ENCODE results near the gene PRIM2. TPM values are rescaled to one million over a fixed set of nuclear protein-coding genes. Genes with fewer than 3 reads are reported as not detected.
"Not testable (repeated sequence)": the region's sequence is repeated elsewhere in the genome, so short reads cannot be mapped to it uniquely, and the experiment has no call there.

The PRIM2 gene
- total RNA-seq, 2 experiments from 2014 or later: 29.3 to 32.9 TPM

- H3K4me3 Mint-ChIP-seq: no peak overlapping the region
- H3K36me3 Mint-ChIP-seq: peaks cover 6% of the 10 kb centered on the region
- peaks cover 8% of the 10 kb centered on the region for H3K27me3 Mint-ChIP-seq
- H3K27ac Mint-ChIP-seq: no peak overlapping the region
- no peaks in the 10 kb centered on the region for H3K9me3 Mint-ChIP-seq
- DNase-seq (no peak), ATAC-seq (ENCODE audit: low read depth) (no peak)
- peaks cover 9% of the 10 kb centered on the region for H3K4me1 Mint-ChIP-seq
- POLR2A ChIA-PET: no interaction called here
Measured at GRCh38 chr6:57313711-57314471, 3.5 kb upstream of the PRIM2 start.

GRCh38 chr6:57315111-57315510 lies 2.3 kb upstream of the PRIM2 start:
- Mint-ChIP-seq H3K4me3 (no peak overlapping the region), H3K4me1 (peaks cover 18% of the 10 kb centered on the region), H3K27ac (no peak overlapping the region), H3K27me3 (peaks cover 8% of the 10 kb centered on the region), H3K36me3 (peaks cover 18% of the 10 kb centered on the region), H3K9me3 (no peaks in the 10 kb centered on the region)
- POLR2A ChIA-PET: no interaction called here
- DNase-seq (no peak), ATAC-seq (ENCODE audit: low read depth) (no peak)

- POLR2A ChIA-PET: no interaction called here
Measured at GRCh38 chr6:57315851-57316250, 1.6 kb upstream of the PRIM2 start.

GRCh38 chr6:57316581-57317059 lies 810 bp upstream of the PRIM2 start:
- DNase-seq (peak; percentile 80), ATAC-seq (ENCODE audit: low read depth) (peak; percentile 87)
- Mint-ChIP-seq H3K4me3 (peak overlapping the region; percentile 99), H3K27me3 (peaks cover 8% of the 10 kb centered on the region), H3K9me3 (no peaks in the 10 kb centered on the region), H3K36me3 (peaks cover 31% of the 10 kb centered on the region), H3K4me1 (peaks cover 28% of the 10 kb centered on the region), H3K27ac (peak overlapping the region; percentile 95)
- POLR2A ChIA-PET: interaction anchor here (1.0 to 1.5 kb wide), 3 partner anchors 144 to 412 kb away, joined by 3 to 8 read pairs (median 3); partner anchors contain the start of genes BAG2 and KIAA1586

More at GRCh38 chr6:57315851-57316250, 1.6 kb upstream of the PRIM2 start:
- DNase-seq (no peak), ATAC-seq (ENCODE audit: low read depth) (no peak)
- peaks cover 23% of the 10 kb centered on the region for H3K4me1 Mint-ChIP-seq
- H3K36me3 Mint-ChIP-seq: peaks cover 26% of the 10 kb centered on the region
- H3K9me3 Mint-ChIP-seq: no peaks in the 10 kb centered on the region
- no peak overlapping the region for H3K27ac Mint-ChIP-seq
- H3K27me3 Mint-ChIP-seq: peaks cover 8% of the 10 kb centered on the region
- H3K4me3 Mint-ChIP-seq: no peak overlapping the region

- DNase-seq: no peak
Measured at GRCh38 chr6:57324538-57324937, 7.1 kb downstream of the PRIM2 start.

GRCh38 chr6:57327311-57327710 lies 9.9 kb downstream of the PRIM2 start:
- Mint-ChIP-seq H3K36me3 (peaks cover 70% of the 10 kb centered on the region), H3K9me3 (peaks cover 14% of the 10 kb centered on the region), H3K27ac (no peak overlapping the region), H3K4me3 (no peak overlapping the region), H3K27me3 (no peaks in the 10 kb centered on the region), H3K4me1 (peaks cover 12% of the 10 kb centered on the region)
- no peak for DNase-seq
- POLR2A ChIA-PET: no interaction called here
- ATAC-seq (ENCODE audit: low read depth): no peak

More at GRCh38 chr6:57324538-57324937, 7.1 kb downstream of the PRIM2 start:
- peaks cover 4% of the 10 kb centered on the region for H3K9me3 Mint-ChIP-seq
- ATAC-seq (ENCODE audit: low read depth): no peak
- no peak overlapping the region for H3K4me3 Mint-ChIP-seq
- no peaks in the 10 kb centered on the region for H3K27me3 Mint-ChIP-seq
- peaks cover 28% of the 10 kb centered on the region for H3K4me1 Mint-ChIP-seq
- POLR2A ChIA-PET: no interaction called here
- H3K27ac Mint-ChIP-seq: no peak overlapping the region
- peaks cover 70% of the 10 kb centered on the region for H3K36me3 Mint-ChIP-seq

- H3K27ac Mint-ChIP-seq: no peak overlapping the region
- peaks cover 14% of the 10 kb centered on the region for H3K9me3 Mint-ChIP-seq
- peaks cover 71% of the 10 kb centered on the region for H3K36me3 Mint-ChIP-seq
- H3K4me3 Mint-ChIP-seq: no peak overlapping the region
- ATAC-seq (ENCODE audit: low read depth) (no peak), DNase-seq (no peak)
- POLR2A ChIA-PET: no interaction called here
- no peaks in the 10 kb centered on the region for H3K27me3 Mint-ChIP-seq
- peaks cover 7% of the 10 kb centered on the region for H3K4me1 Mint-ChIP-seq
Measured at GRCh38 chr6:57328074-57328473, 10.6 kb downstream of the PRIM2 start.

- peaks cover 6% of the 10 kb centered on the region for H3K4me1 Mint-ChIP-seq
- H3K27me3 Mint-ChIP-seq: no peaks in the 10 kb centered on the region
- H3K4me3 Mint-ChIP-seq: no peak overlapping the region
- peaks cover 83% of the 10 kb centered on the region for H3K36me3 Mint-ChIP-seq
- ATAC-seq (ENCODE audit: low read depth) (no peak), DNase-seq (no peak)
- H3K9me3 Mint-ChIP-seq: peaks cover 23% of the 10 kb centered on the region
- POLR2A ChIA-PET: no interaction called here
- no peak overlapping the region for H3K27ac Mint-ChIP-seq
Measured at GRCh38 chr6:57329933-57330332, 12.5 kb downstream of the PRIM2 start.

GRCh38 chr6:57342148-57342669 lies 24.8 kb downstream of the PRIM2 start:
- no peaks in the 10 kb centered on the region for H3K27me3 Mint-ChIP-seq
- no peak overlapping the region for H3K27ac Mint-ChIP-seq
- H3K4me3 Mint-ChIP-seq: no peak overlapping the region
- peaks cover 32% of the 10 kb centered on the region for H3K36me3 Mint-ChIP-seq
- peaks cover 3% of the 10 kb centered on the region for H3K4me1 Mint-ChIP-seq
- ATAC-seq (ENCODE audit: low read depth) (no peak), DNase-seq (no peak)
- H3K9me3 Mint-ChIP-seq: peaks cover 3% of the 10 kb centered on the region
- POLR2A ChIA-PET: no interaction called here

- ATAC-seq (ENCODE audit: low read depth); H3K27me3 Mint-ChIP-seq; H3K4me1 Mint-ChIP-seq; H3K27ac Mint-ChIP-seq; POLR2A ChIA-PET; H3K4me3 Mint-ChIP-seq; H3K9me3 Mint-ChIP-seq; DNase-seq: not testable (repeated sequence)
- H3K36me3 Mint-ChIP-seq: peaks cover 31% of the 10 kb centered on the region
Measured at GRCh38 chr6:57343342-57343741, 25.9 kb downstream of the PRIM2 start.

- H3K36me3 Mint-ChIP-seq: peaks cover 49% of the 10 kb centered on the region
- peaks cover 11% of the 10 kb centered on the region for H3K4me1 Mint-ChIP-seq
- ATAC-seq (ENCODE audit: low read depth); H3K27me3 Mint-ChIP-seq; H3K4me3 Mint-ChIP-seq; DNase-seq; H3K27ac Mint-ChIP-seq; H3K9me3 Mint-ChIP-seq; POLR2A ChIA-PET: not testable (repeated sequence)
Measured at GRCh38 chr6:57346715-57347114, 29.3 kb downstream of the PRIM2 start.

- ATAC-seq (ENCODE audit: low read depth); POLR2A ChIA-PET; H3K27me3 Mint-ChIP-seq; H3K9me3 Mint-ChIP-seq; H3K4me3 Mint-ChIP-seq; DNase-seq; H3K27ac Mint-ChIP-seq: not testable (repeated sequence)
- Mint-ChIP-seq H3K36me3 (peaks cover 45% of the 10 kb centered on the region), H3K4me1 (peaks cover 11% of the 10 kb centered on the region)
Measured at GRCh38 chr6:57347597-57347996, 30.2 kb downstream of the PRIM2 start.

- DNase-seq; POLR2A ChIA-PET; H3K27me3 Mint-ChIP-seq; ATAC-seq (ENCODE audit: low read depth); H3K4me3 Mint-ChIP-seq; H3K27ac Mint-ChIP-seq; H3K9me3 Mint-ChIP-seq: not testable (repeated sequence)
- peaks cover 11% of the 10 kb centered on the region for H3K4me1 Mint-ChIP-seq
- peaks cover 41% of the 10 kb centered on the region for H3K36me3 Mint-ChIP-seq
Measured at GRCh38 chr6:57350443-57350842, 33.0 kb downstream of the PRIM2 start.

- POLR2A ChIA-PET; H3K9me3 Mint-ChIP-seq; H3K4me3 Mint-ChIP-seq; DNase-seq; H3K27me3 Mint-ChIP-seq; H3K27ac Mint-ChIP-seq; ATAC-seq (ENCODE audit: low read depth): not testable (repeated sequence)
- H3K36me3 Mint-ChIP-seq: peaks cover 36% of the 10 kb centered on the region
- peaks cover 12% of the 10 kb centered on the region for H3K4me1 Mint-ChIP-seq
Measured at GRCh38 chr6:57352596-57352995, 35.2 kb downstream of the PRIM2 start.

Data from activated naive CD8-positive, alpha-beta T cell treated with anti-CD3 and anti-CD28 coated beads, Interleukin-2, amount 10 ng/mL, durations not matched to agents 7 days and 5 days (primary cell).